Hepatocyte (in vitro differentiated cells): ENCODE measurements around the gene STIM1.

Source experiments
- CTCF ChIP-seq: fragments of 200-600 bp; sonication (generic); IDR thresholded peaks from 2 replicates; pipeline ENCODE4 v1.5.1; 2016; ENCODE audit warnings: antibody characterized with exemption, mild to moderate bottlenecking; ENCODE audit not compliant: poor library complexity
- EZH2 ChIP-seq: fragments of 200-600 bp; sonication (generic); IDR thresholded peaks from 2 replicates; pipeline ENCODE4 v1.6.1; 2016; ENCODE audit warnings: antibody characterized with exemption, mild to moderate bottlenecking, borderline replicate concordance
- EZH2phosphoT487 ChIP-seq: fragments of 200-600 bp; sonication (generic); IDR thresholded peaks from one replicate; pipeline ENCODE4 v1.6.1; 2018; ENCODE audit warnings: antibody characterized with exemption, mild to moderate bottlenecking, low read depth, moderate library complexity; ENCODE audit not compliant: unreplicated experiment, severe bottlenecking

GRCh38 chr11:3989276-3989920 lies 133.9 kb downstream of the STIM1 start:
- TF ChIP-seq CTCF, result no peak
- no peak for TF ChIP-seq EZH2
- no peak for TF ChIP-seq EZH2phosphoT487
